Liver (tissue), 9 donors: ENCODE data around the gene KRTAP5-4. TPM values are rescaled to one million over a fixed set of nuclear protein-coding genes. Genes with fewer than 3 reads are reported as not detected.
"Not testable (repeated sequence)": the region's sequence is repeated elsewhere in the genome, so short reads cannot be mapped to it uniquely, and the experiment has no call there.

Experiments used
- DNase-seq: peaks from one replicate; pipeline ENCODE4 v3.0.0-alpha.2; 2017; ENCODE audit warnings: low spot score
- H3K27ac ChIP-seq, 2 donors: one replicate each; pipeline ENCODE4 v1.7.0; 2013; ENCODE audit warnings: inconsistent platforms in 2 of 2, low read length in 2 of 2, control low read depth in 1 of 2, low read depth in 1 of 2, mild to moderate bottlenecking in 1 of 2
- H3K27me3 ChIP-seq, 4 donors: one replicate each; pipeline versions ENCODE4 v1.6.1 to v1.7.0; 2013; ENCODE audit warnings: low read length in 3 of 4, inconsistent platforms in 1 of 4, mild to moderate bottlenecking in 1 of 4, moderate library complexity in 1 of 4; ENCODE audit not compliant: control insufficient read depth in 4 of 4, insufficient read depth in 4 of 4
- H3K36me3 ChIP-seq, 4 donors: one replicate each; pipeline versions ENCODE4 v1.6.1 to v1.7.0; 2013; ENCODE audit warnings: low read length in 3 of 4, mild to moderate bottlenecking in 3 of 4, low read depth in 1 of 4, moderate library complexity in 1 of 4; ENCODE audit not compliant: control insufficient read depth in 4 of 4, insufficient read depth in 3 of 4
- H3K4me1 ChIP-seq, 4 donors: one replicate each; pipeline versions ENCODE4 v1.6.1 to v1.7.0; 2013; ENCODE audit warnings: low read length in 3 of 4, mild to moderate bottlenecking in 3 of 4, moderate library complexity in 1 of 4; ENCODE audit not compliant: control insufficient read depth in 4 of 4, insufficient read depth in 4 of 4
- H3K4me3 ChIP-seq, 3 donors: one replicate each; pipeline versions ENCODE4 v1.6.1 to v1.7.0; 2013; ENCODE audit warnings: low read length in 3 of 3, control low read depth in 1 of 3, low read depth in 1 of 3, mild to moderate bottlenecking in 1 of 3
- H3K9ac ChIP-seq, 2 donors: one replicate each; pipeline ENCODE4 v1.7.0; 2013; ENCODE audit warnings: low read length in 2 of 2, mild to moderate bottlenecking in 2 of 2, moderate library complexity in 2 of 2, control low read depth in 1 of 2, low read depth in 1 of 2
- H3K9me3 ChIP-seq, 4 donors: one replicate each; pipeline versions ENCODE4 v1.6.1 to v1.7.0; 2013; ENCODE audit warnings: low read length in 3 of 4; ENCODE audit not compliant: control insufficient read depth in 4 of 4
- EGR1 ChIP-seq, 2 donors: IDR thresholded peaks; 2 replicates each; pipeline ENCODE4 v1.6.1; 2016 to 2018; ENCODE audit warnings: antibody characterized with exemption in 2 of 2, low read depth in 2 of 2
- FOXA1 ChIP-seq: IDR thresholded peaks from 2 replicates; pipeline ENCODE4 v1.6.1; 2016; ENCODE audit warnings: antibody characterized with exemption
- RXRA ChIP-seq, 2 donors: IDR thresholded peaks; 2 replicates each; pipeline ENCODE4 v1.6.1; 2017 to 2018; ENCODE audit warnings: antibody characterized with exemption in 2 of 2, mild to moderate bottlenecking in 1 of 2
- SP1 ChIP-seq: IDR thresholded peaks from 2 replicates; pipeline ENCODE4 v1.6.1; 2018; ENCODE audit warnings: antibody characterized with exemption, mild to moderate bottlenecking
- WGBS: extraction: QIAGEN DNeasy Blood & Tissue Kit; methylation state at CpG from one replicate; pipeline ENCODE4 v1.1.7; 2013; 5-methylcytosine and 5-hydroxymethylcytosine counted together
- polyA plus RNA-seq, 2 donors: library from polyadenylated mRNA; stranded (reverse) in 1 of 2; unstranded in 1 of 2; fragments of 200-250 nt in 1 of 2; fragments of >200 nt in 1 of 2; fragmentation: Nextera tagmentation in 1 of 2; extraction: Ambion mirVana in 1 of 2; gene quantifications; one replicate each; pipeline versions ENCODE4 v1.2.1 to v1.2.3, GENCODE V29; 2013 to 2015
- total RNA-seq, 2 donors: library from RNA; depleted of rRNA; stranded (reverse); fragments of >200 nt; gene quantifications; one replicate each; pipeline ENCODE4 v1.2.3, GENCODE V29; 2014
- TF ChIP-seq, protein P1 (sequence below): IDR thresholded peaks from 2 replicates; pipeline ENCODE4 v1.6.1; 2016; ENCODE audit warnings: antibody characterized with exemption, mild to moderate bottlenecking
- TF ChIP-seq, protein P2 (sequence below): IDR thresholded peaks from 2 replicates; pipeline ENCODE4 v1.6.1; 2016; ENCODE audit warnings: antibody characterized with exemption
- TF ChIP-seq, protein P3 (sequence below): IDR thresholded peaks from 2 replicates; pipeline ENCODE4 v1.6.1; 2016; ENCODE audit warnings: antibody characterized with exemption
- donor health status: healthy.
- donor health status: healthy.
- donor health status: healthy.
- donor health status: healthy.
- donor health status: healthy.

Gene KRTAP5-4
- total and polyA plus RNA-seq, 4 donors = not detected

DNA sequence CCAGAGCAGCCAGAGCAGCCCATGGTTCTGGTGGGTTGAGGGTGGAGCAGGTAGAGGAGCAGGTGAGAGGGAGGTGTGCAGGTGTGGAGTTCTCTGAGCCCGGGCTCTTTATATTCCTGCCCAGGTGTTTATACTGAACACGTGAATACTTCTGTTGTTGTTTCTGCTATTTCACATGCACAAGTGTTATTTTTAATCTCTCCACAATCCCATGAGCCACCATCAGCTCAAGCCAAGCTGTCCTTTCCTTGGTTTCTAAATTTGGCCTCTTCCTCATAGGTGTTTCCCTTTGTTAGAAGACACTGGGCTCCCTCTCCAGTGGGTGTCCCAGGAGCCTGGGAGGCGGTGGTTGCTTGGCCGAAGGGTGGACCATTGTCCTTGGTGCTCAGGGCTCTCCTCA lies 13.6 kb downstream of the KRTAP5-4 start, which contains the start of gene KRTAP5-3 (continued):
- TF ChIP-seq, protein P1, sequence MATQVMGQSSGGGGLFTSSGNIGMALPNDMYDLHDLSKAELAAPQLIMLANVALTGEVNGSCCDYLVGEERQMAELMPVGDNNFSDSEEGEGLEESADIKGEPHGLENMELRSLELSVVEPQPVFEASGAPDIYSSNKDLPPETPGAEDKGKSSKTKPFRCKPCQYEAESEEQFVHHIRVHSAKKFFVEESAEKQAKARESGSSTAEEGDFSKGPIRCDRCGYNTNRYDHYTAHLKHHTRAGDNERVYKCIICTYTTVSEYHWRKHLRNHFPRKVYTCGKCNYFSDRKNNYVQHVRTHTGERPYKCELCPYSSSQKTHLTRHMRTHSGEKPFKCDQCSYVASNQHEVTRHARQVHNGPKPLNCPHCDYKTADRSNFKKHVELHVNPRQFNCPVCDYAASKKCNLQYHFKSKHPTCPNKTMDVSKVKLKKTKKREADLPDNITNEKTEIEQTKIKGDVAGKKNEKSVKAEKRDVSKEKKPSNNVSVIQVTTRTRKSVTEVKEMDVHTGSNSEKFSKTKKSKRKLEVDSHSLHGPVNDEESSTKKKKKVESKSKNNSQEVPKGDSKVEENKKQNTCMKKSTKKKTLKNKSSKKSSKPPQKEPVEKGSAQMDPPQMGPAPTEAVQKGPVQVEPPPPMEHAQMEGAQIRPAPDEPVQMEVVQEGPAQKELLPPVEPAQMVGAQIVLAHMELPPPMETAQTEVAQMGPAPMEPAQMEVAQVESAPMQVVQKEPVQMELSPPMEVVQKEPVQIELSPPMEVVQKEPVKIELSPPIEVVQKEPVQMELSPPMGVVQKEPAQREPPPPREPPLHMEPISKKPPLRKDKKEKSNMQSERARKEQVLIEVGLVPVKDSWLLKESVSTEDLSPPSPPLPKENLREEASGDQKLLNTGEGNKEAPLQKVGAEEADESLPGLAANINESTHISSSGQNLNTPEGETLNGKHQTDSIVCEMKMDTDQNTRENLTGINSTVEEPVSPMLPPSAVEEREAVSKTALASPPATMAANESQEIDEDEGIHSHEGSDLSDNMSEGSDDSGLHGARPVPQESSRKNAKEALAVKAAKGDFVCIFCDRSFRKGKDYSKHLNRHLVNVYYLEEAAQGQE = no peak
- TF ChIP-seq, protein P2, sequence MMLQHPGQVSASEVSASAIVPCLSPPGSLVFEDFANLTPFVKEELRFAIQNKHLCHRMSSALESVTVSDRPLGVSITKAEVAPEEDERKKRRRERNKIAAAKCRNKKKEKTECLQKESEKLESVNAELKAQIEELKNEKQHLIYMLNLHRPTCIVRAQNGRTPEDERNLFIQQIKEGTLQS = no peak

DNA sequence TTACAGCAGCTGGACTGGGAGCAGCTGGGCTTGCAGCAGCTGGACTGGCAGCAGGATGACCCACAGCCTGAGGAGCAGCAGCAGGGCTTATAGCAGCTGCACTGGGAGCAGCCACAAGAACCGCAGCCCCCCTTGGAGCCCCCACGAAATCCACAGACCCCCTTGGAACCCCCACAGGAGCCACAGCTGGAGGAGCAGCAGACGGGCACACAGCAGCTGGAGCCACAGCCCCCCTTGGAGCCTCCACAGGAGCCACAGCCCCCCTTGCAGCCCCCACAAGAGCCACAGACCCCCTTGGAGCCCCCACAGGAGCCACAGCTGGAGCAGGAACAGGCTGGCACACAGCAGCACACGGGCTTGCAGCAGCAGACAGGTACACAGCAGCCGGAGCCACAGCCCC lies 14.0 kb downstream of the KRTAP5-4 start:
- H3K4me3 ChIP-seq, H3K36me3 ChIP-seq, H3K4me1 ChIP-seq, H3K9ac ChIP-seq, H3K9me3 ChIP-seq, H3K27me3 ChIP-seq, DNase-seq, H3K27ac ChIP-seq: not testable (repeated sequence)
- WGBS = 53% methylated on average over 5 of the region's 5 CpGs

DNA sequence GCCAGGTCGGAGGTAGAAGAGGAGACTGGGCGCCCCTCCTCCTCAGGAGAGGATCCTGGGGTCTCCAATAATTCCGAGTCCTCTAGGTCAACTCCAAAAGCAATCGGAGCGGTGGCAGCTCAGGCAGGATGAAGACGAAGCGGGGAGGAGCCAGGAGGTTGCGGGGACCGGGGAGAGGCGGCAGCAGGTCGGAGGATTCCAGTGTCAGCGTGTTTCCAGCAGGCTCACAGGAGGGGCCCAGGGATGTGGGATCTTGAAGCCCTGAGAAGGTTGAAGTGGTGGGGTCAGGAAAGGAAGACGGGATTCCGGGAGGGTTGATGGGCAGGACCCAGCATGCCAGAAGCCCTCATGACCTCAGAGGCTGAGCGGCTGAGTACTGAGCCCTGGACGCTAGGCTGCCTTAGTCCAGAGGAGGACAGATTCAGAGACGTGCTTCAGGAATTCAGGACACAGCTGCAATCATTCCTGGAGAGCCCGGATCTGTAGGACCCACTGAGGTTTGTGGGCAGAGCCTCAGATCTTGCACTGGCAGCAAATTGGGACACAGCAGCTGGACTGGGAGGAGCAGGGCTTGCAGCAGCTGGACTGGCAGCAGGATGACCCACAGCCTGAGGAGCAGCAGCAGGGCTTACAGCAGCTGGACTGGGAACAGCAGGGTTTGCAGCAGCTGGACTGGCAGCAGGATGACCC lies 14.6 kb downstream of the KRTAP5-4 start:
- not testable (repeated sequence) for H3K36me3 ChIP-seq, H3K27ac ChIP-seq, H3K9me3 ChIP-seq, H3K4me1 ChIP-seq, H3K4me3 ChIP-seq, H3K27me3 ChIP-seq, DNase-seq, H3K9ac ChIP-seq
- WGBS = 35% methylated on average over 18 of the region's 18 CpGs

DNA sequence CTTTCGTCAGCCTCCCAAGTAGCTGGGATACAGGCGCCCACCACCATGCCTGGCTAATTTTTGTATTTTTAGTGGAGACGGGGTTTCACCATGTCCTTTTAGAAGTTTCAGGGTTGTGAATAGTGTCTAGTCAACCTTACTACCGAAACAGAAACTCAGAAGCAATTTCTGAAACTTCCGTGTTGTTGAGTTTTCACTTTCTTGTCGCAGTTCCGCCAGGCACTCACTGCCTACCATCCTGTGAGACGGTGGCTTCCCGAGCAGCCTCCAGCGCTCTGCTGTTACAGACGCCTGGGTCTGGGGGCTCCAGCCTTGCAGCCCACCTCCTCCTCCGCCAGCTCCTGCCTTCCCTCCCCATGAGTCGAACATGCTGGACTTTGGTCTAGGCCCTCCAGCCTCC lies 16.0 kb downstream of the KRTAP5-4 start:
- not testable (repeated sequence) for H3K4me1 ChIP-seq, H3K4me3 ChIP-seq, DNase-seq, H3K9me3 ChIP-seq, H3K9ac ChIP-seq, H3K27ac ChIP-seq, H3K27me3 ChIP-seq, H3K36me3 ChIP-seq
- WGBS = 86% methylated on average over 13 of the region's 13 CpGs

DNA sequence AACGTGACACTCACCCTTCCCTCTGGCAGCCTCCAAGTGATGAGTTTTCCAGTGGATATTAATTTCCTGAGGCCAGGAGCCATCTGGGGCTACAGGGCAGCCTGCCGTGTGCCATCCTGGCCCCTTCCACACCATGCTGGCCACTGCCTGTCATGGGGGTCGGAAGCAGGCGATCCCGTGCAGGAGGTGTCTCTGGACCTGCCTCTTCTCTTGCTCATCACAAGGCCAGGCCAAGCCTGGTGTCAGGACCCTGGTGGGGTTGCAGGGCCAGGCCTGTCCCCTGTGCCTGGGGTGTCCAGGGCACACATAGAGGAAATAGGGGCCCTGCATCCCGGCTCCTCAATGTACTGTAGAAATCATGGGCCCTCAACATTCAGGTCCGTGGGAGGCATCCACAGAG lies 17.2 kb downstream of the KRTAP5-4 start:
- WGBS = 92% methylated on average over 7 of the region's 7 CpGs
- H3K4me3 ChIP-seq = no peak overlapping the region
- no peak overlapping the region for H3K27ac ChIP-seq
- DNase-seq = no peak
- peaks cover 0 to 4% (median 0%) of the 10 kb centered on the region in 4 donors for H3K27me3 ChIP-seq
- TF ChIP-seq, protein P2 = no peak
- no peak for TF ChIP-seq FOXA1
- TF ChIP-seq, protein P3, sequence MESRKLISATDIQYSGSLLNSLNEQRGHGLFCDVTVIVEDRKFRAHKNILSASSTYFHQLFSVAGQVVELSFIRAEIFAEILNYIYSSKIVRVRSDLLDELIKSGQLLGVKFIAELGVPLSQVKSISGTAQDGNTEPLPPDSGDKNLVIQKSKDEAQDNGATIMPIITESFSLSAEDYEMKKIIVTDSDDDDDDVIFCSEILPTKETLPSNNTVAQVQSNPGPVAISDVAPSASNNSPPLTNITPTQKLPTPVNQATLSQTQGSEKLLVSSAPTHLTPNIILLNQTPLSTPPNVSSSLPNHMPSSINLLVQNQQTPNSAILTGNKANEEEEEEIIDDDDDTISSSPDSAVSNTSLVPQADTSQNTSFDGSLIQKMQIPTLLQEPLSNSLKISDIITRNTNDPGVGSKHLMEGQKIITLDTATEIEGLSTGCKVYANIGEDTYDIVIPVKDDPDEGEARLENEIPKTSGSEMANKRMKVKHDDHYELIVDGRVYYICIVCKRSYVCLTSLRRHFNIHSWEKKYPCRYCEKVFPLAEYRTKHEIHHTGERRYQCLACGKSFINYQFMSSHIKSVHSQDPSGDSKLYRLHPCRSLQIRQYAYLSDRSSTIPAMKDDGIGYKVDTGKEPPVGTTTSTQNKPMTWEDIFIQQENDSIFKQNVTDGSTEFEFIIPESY = no peak
- TF ChIP-seq RXRA (IDR thresholded peaks at IDR 0.05) = no peak
- no peak for TF ChIP-seq SP1
- no peak for TF ChIP-seq EGR1 (IDR thresholded peaks at IDR 0.05; ENCODE audit: low read depth in 2 of 2)
- no peaks in the 10 kb centered on the region for H3K9me3 ChIP-seq
- H3K4me1 ChIP-seq = no peaks in the 10 kb centered on the region
- H3K36me3 ChIP-seq = no peaks in the 10 kb centered on the region
- H3K9ac ChIP-seq = no peak overlapping the region
